MM.1S (cell line): ENCODE data around the gene TTC39C.
A peak's percentile ranks its signal among the peaks of the same experiment; 100 is the strongest.

Experiments used
- DNase-seq: peaks from one replicate; pipeline ENCODE4 v3.0.0-alpha.2; 2015
- H2AFZ ChIP-seq: fragments of 300-600 bp; sonication (generic); 2 replicates; pipeline ENCODE4 v1.6.0; 2016; ENCODE audit warnings: antibody characterized with exemption, low read length
- H3F3A ChIP-seq: fragments of 300-600 bp; sonication (generic); 2 replicates; pipeline ENCODE4 v1.6.1; 2016; ENCODE audit warnings: mild to moderate bottlenecking, antibody characterized with exemption, low read length, moderate library complexity, mixed read lengths; ENCODE audit not compliant: insufficient read depth
- H3K27ac ChIP-seq: fragments of 300-600 bp; sonication (generic); 2 replicates; pipeline ENCODE4 v1.5.1; 2016; ENCODE audit warnings: mild to moderate bottlenecking, low read length
- H3K27me3 ChIP-seq: fragments of 300-600 bp; sonication (generic); replicated peaks from 2 replicates; pipeline ENCODE4 v1.6.0; 2016; ENCODE audit warnings: low read length; ENCODE audit not compliant: insufficient read depth
- H3K36me3 ChIP-seq: fragments of 300-600 bp; sonication (generic); replicated peaks from 2 replicates; pipeline ENCODE4 v1.6.1; 2016; ENCODE audit warnings: mild to moderate bottlenecking, low read length, mixed read lengths; ENCODE audit not compliant: insufficient read depth
- H3K4me1 ChIP-seq: fragments of 300-600 bp; sonication (generic); 2 replicates; pipeline ENCODE4 v1.6.1; 2016; ENCODE audit warnings: low read length, mixed read lengths
- H3K4me2 ChIP-seq: fragments of 300-600 bp; sonication (generic); 2 replicates; pipeline ENCODE4 v1.6.0; 2016; ENCODE audit warnings: low read depth, low read length
- H3K4me3 ChIP-seq: fragments of 300-600 bp; sonication (generic); 2 replicates; pipeline ENCODE4 v1.5.1; 2016; ENCODE audit warnings: low read length, mixed read lengths
- H3K79me2 ChIP-seq: fragments of 300-600 bp; sonication (generic); 2 replicates; pipeline ENCODE4 v1.6.1; 2016; ENCODE audit warnings: mixed run types, low read length, mixed read lengths
- H3K9ac ChIP-seq: fragments of 300-600 bp; sonication (generic); 2 replicates; pipeline ENCODE4 v1.6.1; 2016; ENCODE audit warnings: low read length, mixed read lengths
- H3K9me2 ChIP-seq: fragments of 300-600 bp; sonication (generic); replicated peaks from 2 replicates; pipeline ENCODE4 v1.6.1; 2016; ENCODE audit warnings: mild to moderate bottlenecking, low read length, mixed read lengths; ENCODE audit not compliant: insufficient read depth
- H3K9me3 ChIP-seq: fragments of 300-600 bp; sonication (generic); replicated peaks from 2 replicates; pipeline ENCODE4 v1.6.1; 2016; ENCODE audit warnings: mild to moderate bottlenecking, low read length, mixed read lengths; ENCODE audit not compliant: insufficient read depth
- H4K20me1 ChIP-seq: fragments of 300-600 bp; sonication (generic); 2 replicates; pipeline ENCODE4 v1.6.1; 2016; ENCODE audit warnings: mild to moderate bottlenecking, low read length, moderate library complexity, mixed read lengths; ENCODE audit not compliant: insufficient read depth
- EZH2 ChIP-seq: fragments of 300-600 bp; sonication (generic); optimal IDR thresholded peaks from 2 replicates; pipeline ENCODE3; 2017; ENCODE audit warnings: low read depth, mild to moderate bottlenecking, antibody characterized with exemption, low read length, mixed read lengths
- EZH2phosphoT487 ChIP-seq: fragments of 300-600 bp; sonication (generic); IDR thresholded peaks from 2 replicates; pipeline ENCODE4 v1.6.1; 2018; ENCODE audit warnings: antibody characterized with exemption, low read length
- TF ChIP-seq, protein P1 (sequence below): fragments of 300-600 bp; sonication (generic); IDR thresholded peaks from 2 replicates; pipeline ENCODE4 v1.5.1; 2016; ENCODE audit warnings: antibody characterized with exemption, low read length, mixed read lengths

Gene TTC39C

GRCh38 chr18:24090876-24091275, 76.3 kb downstream of the TTC39C start:
- TF ChIP-seq, protein P1, sequence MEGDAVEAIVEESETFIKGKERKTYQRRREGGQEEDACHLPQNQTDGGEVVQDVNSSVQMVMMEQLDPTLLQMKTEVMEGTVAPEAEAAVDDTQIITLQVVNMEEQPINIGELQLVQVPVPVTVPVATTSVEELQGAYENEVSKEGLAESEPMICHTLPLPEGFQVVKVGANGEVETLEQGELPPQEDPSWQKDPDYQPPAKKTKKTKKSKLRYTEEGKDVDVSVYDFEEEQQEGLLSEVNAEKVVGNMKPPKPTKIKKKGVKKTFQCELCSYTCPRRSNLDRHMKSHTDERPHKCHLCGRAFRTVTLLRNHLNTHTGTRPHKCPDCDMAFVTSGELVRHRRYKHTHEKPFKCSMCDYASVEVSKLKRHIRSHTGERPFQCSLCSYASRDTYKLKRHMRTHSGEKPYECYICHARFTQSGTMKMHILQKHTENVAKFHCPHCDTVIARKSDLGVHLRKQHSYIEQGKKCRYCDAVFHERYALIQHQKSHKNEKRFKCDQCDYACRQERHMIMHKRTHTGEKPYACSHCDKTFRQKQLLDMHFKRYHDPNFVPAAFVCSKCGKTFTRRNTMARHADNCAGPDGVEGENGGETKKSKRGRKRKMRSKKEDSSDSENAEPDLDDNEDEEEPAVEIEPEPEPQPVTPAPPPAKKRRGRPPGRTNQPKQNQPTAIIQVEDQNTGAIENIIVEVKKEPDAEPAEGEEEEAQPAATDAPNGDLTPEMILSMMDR: no peak
- TF ChIP-seq EZH2 (no peak), EZH2phosphoT487 (no peak)
- H3K27ac ChIP-seq: no peak overlapping the region
- DNase-seq: no peak
- no peak overlapping the region for H2AFZ ChIP-seq
- H3K27me3 ChIP-seq: no peaks in the 10 kb centered on the region
- no peak overlapping the region for H3K4me2 ChIP-seq
- no peak overlapping the region for H3K9ac ChIP-seq
- no peaks in the 10 kb centered on the region for H3K9me3 ChIP-seq
- H3K79me2 ChIP-seq: no peaks in the 10 kb centered on the region
- H3K36me3 ChIP-seq: no peaks in the 10 kb centered on the region
- no peaks in the 10 kb centered on the region; the same call in 1 of the 2 replicates for H3F3A ChIP-seq
- H3K9me2 ChIP-seq: no peaks in the 10 kb centered on the region
- peaks cover 16% of the 10 kb centered on the region for H3K4me1 ChIP-seq
- H4K20me1 ChIP-seq: no peaks in the 10 kb centered on the region
- H3K4me3 ChIP-seq: no peak overlapping the region

- H2AFZ ChIP-seq: peak overlapping the region; percentile 18
- no peaks in the 10 kb centered on the region for H3K9me2 ChIP-seq
- H3K4me3 ChIP-seq: no peak overlapping the region
- TF ChIP-seq EZH2: no peak
- TF ChIP-seq, protein P1: no peak
- no peak for TF ChIP-seq EZH2phosphoT487
- H3K4me1 ChIP-seq: peaks cover 16% of the 10 kb centered on the region
- H3K4me2 ChIP-seq: peak overlapping the region; percentile 33; the same call in 1 of the 2 replicates
- H3K9me3 ChIP-seq: no peaks in the 10 kb centered on the region
- no peaks in the 10 kb centered on the region for H3K36me3 ChIP-seq
- H3K9ac ChIP-seq: no peak overlapping the region
- H3K27ac ChIP-seq: no peak overlapping the region
- no peaks in the 10 kb centered on the region; the same call in 1 of the 2 replicates for H3F3A ChIP-seq
- H3K27me3 ChIP-seq: no peaks in the 10 kb centered on the region
- no peaks in the 10 kb centered on the region for H3K79me2 ChIP-seq
- no peaks in the 10 kb centered on the region for H4K20me1 ChIP-seq
- peak; percentile 40 for DNase-seq
These were observed 80.0 kb downstream of the TTC39C start for GRCh38 chr18:24094561-24094960.

DNA sequence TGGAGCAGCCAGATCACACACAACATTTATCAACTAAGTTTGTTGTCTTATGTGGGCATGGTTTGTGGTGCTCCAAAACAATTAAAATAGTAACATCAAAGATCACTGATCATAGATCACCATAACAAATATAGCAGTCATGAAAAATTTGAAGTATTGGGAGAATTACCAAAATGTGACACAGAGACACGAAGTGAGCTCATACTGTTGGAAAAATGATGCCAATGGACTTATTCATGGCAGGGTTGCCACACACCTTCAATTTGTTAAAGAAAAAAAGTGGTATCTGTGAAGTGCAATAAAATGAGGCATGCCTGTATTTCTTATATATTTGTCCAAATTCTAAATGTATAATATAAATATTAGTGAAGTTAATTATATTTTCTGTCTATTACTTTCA, 81.4 kb downstream of the TTC39C start:
- Histone ChIP-seq H3K9me3 (no peaks in the 10 kb centered on the region), H3K36me3 (no peaks in the 10 kb centered on the region), H3F3A (no peaks in the 10 kb centered on the region; the same call in 1 of the 2 replicates), H2AFZ (no peak overlapping the region), H3K27me3 (no peaks in the 10 kb centered on the region), H3K4me3 (no peak overlapping the region), H3K79me2 (no peaks in the 10 kb centered on the region), H3K9ac (no peak overlapping the region), H3K27ac (no peak overlapping the region), H4K20me1 (no peaks in the 10 kb centered on the region), H3K4me1 (peaks cover 16% of the 10 kb centered on the region), H3K4me2 (no peak overlapping the region), H3K9me2 (no peaks in the 10 kb centered on the region)
- no peak for DNase-seq
- TF ChIP-seq, protein P1: no peak
- TF ChIP-seq EZH2 (no peak), EZH2phosphoT487 (no peak)
